ENCODE results near the gene JDP2.

The JDP2 gene

DNA sequence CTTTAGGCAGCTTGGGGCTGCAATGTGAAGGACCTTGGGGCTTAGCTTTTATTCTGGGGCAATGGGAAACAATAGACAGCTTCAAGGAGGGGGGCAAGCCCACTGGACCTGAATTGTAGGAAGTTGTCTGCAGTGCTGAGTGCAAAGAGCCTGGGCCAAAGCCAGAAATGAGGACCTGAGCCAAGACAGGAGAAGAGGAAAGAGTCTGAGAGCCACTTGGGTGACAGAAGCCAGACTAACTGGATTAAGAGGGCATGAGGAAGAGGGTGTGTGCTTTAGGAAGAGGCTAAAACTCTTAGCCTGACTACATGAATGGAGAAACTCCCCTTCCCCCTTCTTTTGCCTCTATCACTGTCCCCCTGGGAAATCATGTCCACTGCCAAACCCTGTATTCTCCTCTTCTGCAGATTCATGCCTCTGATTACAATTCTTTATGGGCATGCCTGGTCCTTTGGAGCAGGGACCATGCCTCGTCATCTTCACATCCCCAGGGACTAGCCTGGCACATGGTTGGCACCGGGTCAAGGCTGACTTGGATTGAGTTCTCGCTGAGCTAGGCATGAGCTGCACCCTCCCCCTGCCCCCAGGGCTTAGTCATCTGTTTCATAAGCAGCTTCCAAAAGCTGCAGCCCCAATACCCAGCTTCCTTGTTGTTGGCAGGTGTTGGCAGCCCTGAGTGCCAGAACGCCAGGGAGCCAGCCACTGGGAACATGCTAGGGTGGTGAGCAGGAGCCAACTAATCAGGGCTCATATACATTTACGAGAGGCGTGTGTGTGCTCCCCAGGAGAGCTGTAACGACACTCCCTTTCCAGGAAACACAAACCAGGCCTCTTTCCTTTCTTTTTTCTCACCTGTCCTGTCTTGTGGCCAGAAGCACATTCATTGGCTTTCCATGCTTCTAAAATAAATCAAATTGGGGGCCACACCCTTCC, 27.7 kb upstream of the JDP2 start:
- TF ChIP-seq, protein P1, sequence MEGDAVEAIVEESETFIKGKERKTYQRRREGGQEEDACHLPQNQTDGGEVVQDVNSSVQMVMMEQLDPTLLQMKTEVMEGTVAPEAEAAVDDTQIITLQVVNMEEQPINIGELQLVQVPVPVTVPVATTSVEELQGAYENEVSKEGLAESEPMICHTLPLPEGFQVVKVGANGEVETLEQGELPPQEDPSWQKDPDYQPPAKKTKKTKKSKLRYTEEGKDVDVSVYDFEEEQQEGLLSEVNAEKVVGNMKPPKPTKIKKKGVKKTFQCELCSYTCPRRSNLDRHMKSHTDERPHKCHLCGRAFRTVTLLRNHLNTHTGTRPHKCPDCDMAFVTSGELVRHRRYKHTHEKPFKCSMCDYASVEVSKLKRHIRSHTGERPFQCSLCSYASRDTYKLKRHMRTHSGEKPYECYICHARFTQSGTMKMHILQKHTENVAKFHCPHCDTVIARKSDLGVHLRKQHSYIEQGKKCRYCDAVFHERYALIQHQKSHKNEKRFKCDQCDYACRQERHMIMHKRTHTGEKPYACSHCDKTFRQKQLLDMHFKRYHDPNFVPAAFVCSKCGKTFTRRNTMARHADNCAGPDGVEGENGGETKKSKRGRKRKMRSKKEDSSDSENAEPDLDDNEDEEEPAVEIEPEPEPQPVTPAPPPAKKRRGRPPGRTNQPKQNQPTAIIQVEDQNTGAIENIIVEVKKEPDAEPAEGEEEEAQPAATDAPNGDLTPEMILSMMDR (IDR thresholded peaks at IDR 0.05; ENCODE audit: extremely low read depth, missing control alignments): no peak
- DNase-seq (ENCODE audit: low spot score): no peak

DNA sequence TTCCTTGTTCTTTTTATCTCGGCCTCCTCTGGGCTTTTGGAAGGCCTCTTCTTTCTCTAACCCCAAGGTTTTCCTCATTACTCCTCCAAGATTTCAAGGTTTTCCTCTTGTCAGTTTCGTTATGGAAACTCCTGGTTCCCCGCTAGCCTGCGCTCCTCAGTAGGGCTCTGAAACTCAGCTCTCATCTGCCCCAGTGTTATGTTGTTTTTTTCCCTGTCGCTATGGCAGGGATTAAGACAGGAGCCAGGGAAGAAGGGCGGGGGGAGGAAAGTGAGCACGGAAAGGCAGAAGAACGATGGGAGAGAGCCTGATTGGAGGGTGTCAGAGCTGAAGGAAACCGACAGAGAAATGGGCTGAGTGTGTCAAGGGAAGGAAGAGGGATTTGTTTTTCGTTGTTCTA, 26.5 kb upstream of the JDP2 start:
- TF ChIP-seq, protein P1 (IDR thresholded peaks at IDR 0.05; ENCODE audit: extremely low read depth, missing control alignments): no peak
- no peak for DNase-seq (ENCODE audit: low spot score)

DNA sequence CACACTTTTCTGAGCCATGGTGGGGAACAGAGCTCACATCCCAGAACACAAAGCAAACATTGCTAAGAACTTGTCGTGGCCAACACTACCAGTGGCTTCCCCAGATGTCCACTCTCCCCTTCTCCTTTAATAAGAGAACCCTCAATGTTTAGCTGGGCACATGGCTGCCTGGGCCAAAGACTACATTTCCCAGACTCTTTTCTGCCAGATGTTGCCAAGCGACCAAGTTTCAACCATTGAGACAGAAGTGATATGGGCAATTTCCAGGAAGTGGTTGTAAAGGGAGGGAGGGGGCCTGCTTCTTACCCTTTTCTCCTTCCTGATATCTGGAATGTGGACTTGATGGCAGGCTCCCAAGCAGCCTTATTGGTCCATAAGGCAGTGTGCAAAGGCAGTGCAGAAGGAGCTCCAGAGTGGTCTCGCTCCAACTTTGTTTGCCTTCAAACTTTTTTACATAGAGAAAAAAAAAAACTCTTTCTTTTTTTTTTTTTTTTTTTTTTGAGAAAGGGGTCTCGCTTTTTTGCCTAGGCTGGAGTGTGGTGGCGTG, 24.9 kb upstream of the JDP2 start:
- no peak for DNase-seq (ENCODE audit: low spot score)
- TF ChIP-seq, protein P1 (IDR thresholded peaks at IDR 0.05; ENCODE audit: extremely low read depth, missing control alignments): no peak

DNA sequence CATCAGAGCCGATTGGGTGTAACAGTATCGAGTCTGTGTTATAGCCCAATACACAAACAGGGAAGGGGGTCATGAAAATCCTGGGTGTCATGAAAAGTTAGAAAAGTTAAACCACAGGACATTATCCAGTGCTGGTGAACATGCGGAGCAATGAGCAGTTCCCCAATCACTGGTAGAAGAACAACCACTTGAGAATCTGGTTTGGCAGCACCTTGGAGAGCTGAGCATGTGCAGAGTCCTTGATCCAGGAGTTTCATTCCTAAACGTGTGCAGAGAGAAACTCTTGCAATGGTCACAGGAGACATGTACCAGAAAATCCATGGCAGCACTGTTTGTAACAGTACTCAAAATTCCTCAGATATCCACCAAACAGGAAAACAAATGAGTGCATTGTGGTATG, 23.0 kb upstream of the JDP2 start:
- no peak for DNase-seq (ENCODE audit: low spot score)
- TF ChIP-seq, protein P1 (IDR thresholded peaks at IDR 0.05; ENCODE audit: extremely low read depth, missing control alignments): no peak

DNA sequence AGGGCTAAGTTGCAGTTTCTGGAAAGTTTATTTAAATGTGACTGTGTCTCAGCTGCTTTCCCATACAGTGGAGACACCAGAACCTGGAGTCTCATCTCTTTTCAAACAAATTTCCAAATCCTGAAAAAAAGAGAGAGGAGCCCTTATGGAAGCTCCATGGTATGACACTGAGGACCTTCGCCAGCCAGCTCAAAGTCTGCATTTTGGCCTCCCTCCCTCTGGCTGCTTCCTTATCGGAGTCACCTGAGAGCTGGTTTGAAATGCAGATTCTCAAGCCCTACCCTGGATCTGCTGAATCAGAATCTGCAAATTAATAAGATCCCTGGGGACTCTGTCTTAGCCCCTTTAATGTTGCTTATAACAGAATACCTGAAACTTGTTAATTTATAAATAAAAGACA, 21.7 kb upstream of the JDP2 start:
- DNase-seq (ENCODE audit: low spot score): no peak
- TF ChIP-seq, protein P1 (IDR thresholded peaks at IDR 0.05; ENCODE audit: extremely low read depth, missing control alignments): no peak

DNA sequence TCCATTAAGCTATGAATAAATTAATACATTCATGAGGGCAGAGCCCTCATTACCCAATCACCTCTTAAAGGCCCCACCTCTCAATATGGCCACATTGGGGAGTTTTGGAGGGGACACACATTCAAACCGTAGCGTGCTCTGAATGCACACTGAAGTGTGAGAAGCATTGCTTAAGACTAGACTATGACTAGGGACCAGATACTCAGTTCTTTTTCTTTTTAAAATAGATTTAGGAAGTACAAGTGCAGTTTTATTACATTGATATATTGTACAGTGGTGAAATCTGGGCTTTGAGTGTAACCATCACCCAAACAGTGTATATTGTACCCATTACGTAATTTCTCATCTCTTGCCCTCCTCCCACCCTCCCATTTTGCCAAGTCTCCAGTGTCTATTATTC, 21.0 kb upstream of the JDP2 start:
- TF ChIP-seq, protein P1 (IDR thresholded peaks at IDR 0.05; ENCODE audit: extremely low read depth, missing control alignments): no peak
- no peak for DNase-seq (ENCODE audit: low spot score)

All from GM20000 (cell line).